GM23338 (cell line): ENCODE measurements around the gene SLC26A1. TPM values are rescaled to one million over a fixed set of nuclear protein-coding genes. Genes with fewer than 3 reads are reported as not detected.

Source experiments
- ATAC-seq: fragments of 200-7000 bp; cut with Tn5 transposase; 3 replicates; pipeline ENCODE4 v1.9.1; 2020
- DNase-seq: peaks from one replicate; pipeline ENCODE4 v3.0.0-alpha.2; 2015; ENCODE audit warnings: low spot score
- H2AFZ ChIP-seq: fragments of 200-600 bp; sonication (generic); 2 replicates; pipeline ENCODE4 v1.8.0; 2016; ENCODE audit warnings: antibody characterized with exemption, mild to moderate bottlenecking, moderate library complexity
- H3F3A ChIP-seq: fragments of 200-600 bp; sonication (generic); replicated peaks from 2 replicates; pipeline ENCODE4 v1.8.0; 2017; ENCODE audit warnings: antibody characterized with exemption, mixed run types, low read depth
- H3K27ac ChIP-seq: fragments of 200-600 bp; sonication (generic); 2 replicates; pipeline ENCODE4 v1.6.1; 2016; ENCODE audit warnings: low read depth
- H3K27me3 ChIP-seq: fragments of 200-600 bp; sonication (generic); 2 replicates; pipeline ENCODE4 v1.8.0; 2016; ENCODE audit warnings: mild to moderate bottlenecking, mixed run types, moderate library complexity; ENCODE audit not compliant: insufficient read depth
- H3K36me3 ChIP-seq: fragments of 200-600 bp; sonication (generic); 2 replicates; pipeline ENCODE4 v1.8.0; 2016; ENCODE audit warnings: mild to moderate bottlenecking; ENCODE audit not compliant: insufficient read depth
- H3K4me1 ChIP-seq: fragments of 200-600 bp; sonication (generic); 2 replicates; pipeline ENCODE4 v1.8.0; 2016; ENCODE audit warnings: mild to moderate bottlenecking, moderate library complexity; ENCODE audit not compliant: insufficient read depth
- H3K4me2 ChIP-seq: fragments of 200-600 bp; sonication (generic); 2 replicates; pipeline ENCODE4 v1.7.1; 2017; ENCODE audit warnings: mixed run types
- H3K4me3 ChIP-seq: fragments of 200-600 bp; sonication (generic); 2 replicates; pipeline ENCODE4 v1.6.1; 2016; ENCODE audit warnings: mixed run types
- H3K79me2 ChIP-seq: fragments of 200-600 bp; sonication (generic); replicated peaks from 2 replicates; pipeline ENCODE4 v1.8.0; 2017; ENCODE audit warnings: mild to moderate bottlenecking; ENCODE audit not compliant: insufficient read depth
- H3K9me2 ChIP-seq: fragments of 200-600 bp; sonication (generic); 2 replicates; pipeline ENCODE4 v1.8.0; 2017; ENCODE audit not compliant: insufficient read depth
- H4K20me1 ChIP-seq: fragments of 200-600 bp; sonication (generic); replicated peaks from 2 replicates; pipeline ENCODE4 v1.8.0; 2017; ENCODE audit warnings: mild to moderate bottlenecking; ENCODE audit not compliant: insufficient read depth
- H3K27ac Mint-ChIP-seq: 2 replicates; pipeline ENCODE4 v1.8.0; 2020; ENCODE audit warnings: inconsistent platforms, mild to moderate bottlenecking, moderate library complexity, mixed read lengths
- H3K27me3 Mint-ChIP-seq: 3 replicates; pipeline ENCODE4 v1.8.0; 2022; ENCODE audit warnings: low read depth, mild to moderate bottlenecking, moderate library complexity, mixed read lengths, inconsistent platforms; ENCODE audit not compliant: insufficient read depth, poor library complexity
- H3K36me3 Mint-ChIP-seq: 3 replicates; pipeline ENCODE4 v1.8.0; 2021; ENCODE audit warnings: low read depth, mild to moderate bottlenecking, inconsistent platforms, moderate library complexity, mixed read lengths
- H3K4me1 Mint-ChIP-seq: 3 replicates; pipeline ENCODE4 v1.8.0; 2020; ENCODE audit warnings: mild to moderate bottlenecking, inconsistent platforms, mixed read lengths
- H3K4me3 Mint-ChIP-seq: 3 replicates; pipeline ENCODE4 v1.8.0; 2021; ENCODE audit warnings: moderate library complexity, mild to moderate bottlenecking, inconsistent platforms, mixed read lengths
- H3K9me3 Mint-ChIP-seq: 3 replicates; pipeline ENCODE4 v1.8.0; 2020; ENCODE audit warnings: moderate library complexity, mild to moderate bottlenecking, inconsistent platforms, mixed read lengths
- JUNB ChIP-seq: IDR thresholded peaks from one replicate; pipeline ENCODE4 v1.6.1; 2016; ENCODE audit warnings: antibody characterized with exemption; ENCODE audit not compliant: unreplicated experiment
- NANOG ChIP-seq: IDR thresholded peaks from 2 replicates; pipeline ENCODE4 v1.6.1; 2016; ENCODE audit warnings: antibody characterized with exemption, borderline replicate concordance
- POLR2AphosphoS5 ChIP-seq: IDR thresholded peaks from 2 replicates; pipeline ENCODE4 v1.6.1; 2016; ENCODE audit warnings: antibody characterized with exemption, low read depth
- ZNF114 ChIP-seq: fragments of 250-450 bp; sonication (Bioruptor Pico); IDR thresholded peaks from 2 replicates; pipeline ENCODE4 v1.5.0; 2020; ENCODE audit warnings: mild to moderate bottlenecking, moderate library complexity
- ZNF462 ChIP-seq: fragments of 250-450 bp; sonication (Bioruptor Pico); IDR thresholded peaks from 2 replicates; pipeline ENCODE4 v1.5.0; 2020; ENCODE audit warnings: mild to moderate bottlenecking, moderate library complexity
- polyA plus RNA-seq: library from polyadenylated mRNA; unstranded; fragments of >200 nt; fragmentation: Nextera tagmentation; extraction: Ambion mirVana; gene quantifications from 2 replicates; pipeline ENCODE4 v1.2.1, GENCODE V29; 2016
- total RNA-seq: library from RNA; depleted of rRNA; stranded (reverse); fragments of >200 nt; shearing (Covaris generic); gene quantifications from 2 replicates; pipeline ENCODE4 v1.2.3, GENCODE V29; 2014

The SLC26A1 gene
- total and polyA plus RNA-seq, 2 experiments from 2014 or later: 0.10 to 0.27 TPM

GRCh38 chr4:1012034-1012739, 19.0 kb upstream of the SLC26A1 start:
- Mint-ChIP-seq H3K36me3 (no peaks in the 10 kb centered on the region; the same call in 2 of the 3 replicates), H3K27me3 (peaks cover 33% of the 10 kb centered on the region), H3K9me3 (peaks cover 2% of the 10 kb centered on the region; the same call in 2 of the 3 replicates), H3K4me3 (peak overlapping the region; percentile 50; the same call in 2 of the 3 replicates), H3K4me1 (peaks cover 8% of the 10 kb centered on the region; the same call in 2 of the 3 replicates), H3K27ac (no peak overlapping the region)
- Histone ChIP-seq H3K9me2 (no peaks in the 10 kb centered on the region), H3K27ac (no peak overlapping the region), H3K4me1 (peaks cover 5% of the 10 kb centered on the region; the same call in 1 of the 2 replicates), H4K20me1 (peaks cover 6% of the 10 kb centered on the region; the same call in 1 of the 2 replicates), H3K27me3 (peaks cover 36% of the 10 kb centered on the region), H3K4me2 (peak overlapping the region; percentile 79), H3F3A (0 out of 2 replicates have a peak, but pooled peaks cover 5% of the 10 kb centered on the region), H3K79me2 (0 out of 2 replicates have a peak, but pooled peaks cover 3% of the 10 kb centered on the region), H3K4me3 (peak overlapping the region; percentile 61), H3K36me3 (no peaks in the 10 kb centered on the region), H2AFZ (no peak overlapping the region)
- no peak for TF ChIP-seq NANOG
- TF ChIP-seq ZNF462 (CRISPR knock-in tag): no peak
- no peak for TF ChIP-seq POLR2AphosphoS5
- TF ChIP-seq ZNF114 (CRISPR knock-in tag): no peak
- TF ChIP-seq JUNB: no peak
- DNase-seq: peak; percentile 47
- peak; percentile 4; the same call in 2 of the 3 replicates for ATAC-seq
